ENCODE results near the gene RAD54L2.

DNA sequence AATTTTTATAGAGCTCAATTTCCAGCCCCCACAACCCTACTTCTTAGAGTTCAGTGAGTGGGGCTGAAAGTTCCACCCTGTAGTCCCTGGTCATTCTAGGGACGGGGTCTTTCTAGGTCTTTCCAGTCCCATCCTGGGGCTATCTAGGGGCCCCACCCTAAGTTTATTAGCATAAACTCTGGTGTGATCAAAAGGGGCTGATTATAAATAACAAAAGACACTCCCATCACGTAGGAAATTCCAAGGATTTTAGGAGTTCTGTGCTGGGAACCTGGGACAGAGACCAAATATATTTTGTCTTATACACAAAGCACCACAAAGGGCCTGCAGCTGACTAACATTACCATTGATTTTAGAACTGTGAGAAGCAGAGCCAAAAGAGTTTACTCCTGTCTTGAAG, 41.9 kb downstream of the RAD54L2 start:
- TF ChIP-seq, protein P1, sequence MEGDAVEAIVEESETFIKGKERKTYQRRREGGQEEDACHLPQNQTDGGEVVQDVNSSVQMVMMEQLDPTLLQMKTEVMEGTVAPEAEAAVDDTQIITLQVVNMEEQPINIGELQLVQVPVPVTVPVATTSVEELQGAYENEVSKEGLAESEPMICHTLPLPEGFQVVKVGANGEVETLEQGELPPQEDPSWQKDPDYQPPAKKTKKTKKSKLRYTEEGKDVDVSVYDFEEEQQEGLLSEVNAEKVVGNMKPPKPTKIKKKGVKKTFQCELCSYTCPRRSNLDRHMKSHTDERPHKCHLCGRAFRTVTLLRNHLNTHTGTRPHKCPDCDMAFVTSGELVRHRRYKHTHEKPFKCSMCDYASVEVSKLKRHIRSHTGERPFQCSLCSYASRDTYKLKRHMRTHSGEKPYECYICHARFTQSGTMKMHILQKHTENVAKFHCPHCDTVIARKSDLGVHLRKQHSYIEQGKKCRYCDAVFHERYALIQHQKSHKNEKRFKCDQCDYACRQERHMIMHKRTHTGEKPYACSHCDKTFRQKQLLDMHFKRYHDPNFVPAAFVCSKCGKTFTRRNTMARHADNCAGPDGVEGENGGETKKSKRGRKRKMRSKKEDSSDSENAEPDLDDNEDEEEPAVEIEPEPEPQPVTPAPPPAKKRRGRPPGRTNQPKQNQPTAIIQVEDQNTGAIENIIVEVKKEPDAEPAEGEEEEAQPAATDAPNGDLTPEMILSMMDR (IDR thresholded peaks at IDR 0.05): no peak
- no peak for TF ChIP-seq POLR2A (IDR thresholded peaks at IDR 0.05)

All from heart left ventricle (tissue), 13 donors.